A673 (cell line): ENCODE data around the gene SLX1A. TPM values are rescaled to one million over a fixed set of nuclear protein-coding genes. Genes with fewer than 3 reads are reported as not detected.
"Not testable (repeated sequence)": the region's sequence is repeated elsewhere in the genome, so short reads cannot be mapped to it uniquely, and the experiment has no call there.

Source experiments
- Bru-seq: library from RNA; stranded (reverse); fragments of 400-500 nt; gene quantifications from one replicate; lab custom pipeline; 2021; lab: Mats Ljungman, UMichigan
- BruChase-seq, 2 experiments: library from RNA; stranded (reverse); fragments of 400-500 nt; gene quantifications; one replicate each; lab custom pipeline; 2021; lab: Mats Ljungman, UMichigan
- BruUV-seq: library from RNA; stranded (reverse); fragments of 400-500 nt; replicated peaks from 2 replicates; lab custom pipeline; 2021; lab: Mats Ljungman, UMichigan
- CTCF ChIA-PET: fragments of 300-600 bp; sonication (Branson Sonifier 250); formaldehyde crosslinking; loops from one replicate; lab custom pipeline; 2022; ENCODE audit warnings: antibody characterized with exemption; lab: Charles Lee
- POLR2A ChIA-PET: fragments of 300-600 bp; sonication (Branson Sonifier 250); formaldehyde crosslinking; loops from one replicate; lab custom pipeline; 2022; ENCODE audit warnings: antibody characterized with exemption; ENCODE audit not compliant: low non-redundant PET; lab: Charles Lee
- DNase-seq: peaks from one replicate; pipeline ENCODE4 v3.0.0-alpha.2; 2015; ENCODE audit warnings: low spot score
- H3K27ac ChIP-seq: fragments of 200-600 bp; sonication (generic); 2 replicates; pipeline ENCODE4 v1.5.1; 2016; ENCODE audit warnings: mixed run types, low read depth, mild to moderate bottlenecking, mixed read lengths, antibody characterized with exemption, low read length; ENCODE audit not compliant: poor library complexity, severe bottlenecking
- H3K27me3 ChIP-seq: fragments of 200-600 bp; sonication (generic); replicated peaks from 2 replicates; pipeline ENCODE4 v1.6.1; 2017; ENCODE audit warnings: mixed run types, low read depth, mild to moderate bottlenecking, mixed read lengths, antibody characterized with exemption, low read length; ENCODE audit not compliant: insufficient read depth, poor library complexity
- H3K36me3 ChIP-seq: fragments of 200-600 bp; sonication (generic); 2 replicates; pipeline ENCODE4 v1.6.1; 2016; ENCODE audit warnings: mixed run types, mild to moderate bottlenecking, mixed read lengths, antibody characterized with exemption, low read length; ENCODE audit not compliant: insufficient read depth, poor library complexity, severe bottlenecking
- H3K4me1 ChIP-seq: fragments of 200-600 bp; sonication (generic); 2 replicates; pipeline ENCODE4 v1.6.1; 2017; ENCODE audit warnings: mixed run types, mild to moderate bottlenecking, mixed read lengths, antibody characterized with exemption, low read length; ENCODE audit not compliant: insufficient read depth, poor library complexity, severe bottlenecking
- H3K4me3 ChIP-seq: fragments of 200-600 bp; sonication (generic); 2 replicates; pipeline ENCODE4 v1.5.1; 2016; ENCODE audit warnings: low read depth, mixed run types, mild to moderate bottlenecking, mixed read lengths, low read length; ENCODE audit not compliant: poor library complexity, severe bottlenecking
- H3K9me3 ChIP-seq: fragments of 200-600 bp; sonication (generic); 2 replicates; pipeline ENCODE4 v1.6.1; 2016; ENCODE audit warnings: mixed run types, low read depth, mild to moderate bottlenecking, mixed read lengths, antibody characterized with exemption, low read length; ENCODE audit not compliant: poor library complexity, severe bottlenecking
- EZH2 ChIP-seq: fragments of 200-600 bp; sonication (generic); IDR thresholded peaks from 2 replicates; pipeline ENCODE4 v1.6.1; 2017; ENCODE audit warnings: borderline replicate concordance, low read depth, mild to moderate bottlenecking, mixed read lengths, antibody characterized with exemption, low read length; ENCODE audit not compliant: poor library complexity, severe bottlenecking
- intact Hi-C: fragments of 100-400 bp; cut with micrococcal nuclease; formaldehyde crosslinking; loops from one replicate; pipeline ENCODE4 v1.10.0; 2022; ENCODE audit not compliant: unreplicated experiment
- long read RNA-seq: library from polyadenylated mRNA; stranded (forward); transcript quantifications from one replicate; pipeline ENCODE4 v2.0.0, GENCODE V29; 2022
- total RNA-seq: library from RNA; stranded (reverse); gene quantifications from 2 replicates; pipeline ENCODE4 v1.2.3, GENCODE V29; 2021
- TF ChIP-seq, protein P1 (sequence below): fragments of 300-800, 200-600 bp; sonication (generic); conservative IDR thresholded peaks from 2 replicates; pipeline ENCODE4 v1.5.1; 2017; ENCODE audit warnings: low read depth, mild to moderate bottlenecking, antibody characterized with exemption, low read length, moderate library complexity, mixed read lengths

The SLX1A gene
- total RNA-seq (15.5 and 20.0 TPM in 2 replicates), Bru-seq, nascent RNA (percentile 20 among the genes with signal in this experiment), BruChase-seq, experiment 1, labeled RNA remaining after a 2-hour chase (percentile 21 among the genes with signal in this experiment), BruChase-seq, experiment 2, labeled RNA remaining after a 6-hour chase (percentile 32 among the genes with signal in this experiment)
- long read RNA-seq, transcript SLX1A-201 (6 exons, 1,091 nt) = major isoform, 42 of 53 reads
- long read RNA-seq, partial matches to known transcripts = 7 of 53 reads
- long read RNA-seq, other reads (novel, unspliced or antisense) = 0 of 53 reads

DNA sequence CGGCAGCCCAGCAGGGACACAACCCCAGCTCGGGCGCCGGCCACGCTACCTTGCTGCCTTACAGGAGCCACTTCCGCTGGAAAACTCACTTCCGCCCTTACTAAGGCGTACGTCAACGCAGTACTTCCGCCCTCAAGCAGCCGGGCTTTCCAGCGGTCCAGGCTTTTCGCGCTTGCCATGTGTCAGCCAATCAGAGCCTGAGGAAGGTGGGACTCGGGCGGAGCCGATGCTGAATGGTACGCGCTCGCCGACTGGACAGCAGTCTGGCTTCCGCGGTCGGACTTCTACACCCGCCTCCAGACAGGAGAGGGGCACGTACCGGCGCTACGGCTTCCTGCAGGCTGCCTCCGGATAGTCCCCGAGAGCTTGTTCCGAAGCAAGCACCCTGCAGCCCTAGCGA is at the start of gene SLX1A, which contains the start of gene BOLA2B:
Gene SLX1A (plus strand): TSS at position 261 of the 400 bp plus-strand sequence. CDS start 210 bp downstream, outside the sequence.
Gene BOLA2B (minus strand): TSS at position 52 of the 400 bp plus-strand sequence. CDS start 71 bp downstream, outside the sequence.
- H3K9me3 ChIP-seq, POLR2A ChIA-PET, H3K4me1 ChIP-seq, H3K27me3 ChIP-seq, H3K36me3 ChIP-seq, intact Hi-C loops, DNase-seq, BruUV-seq, CTCF ChIA-PET, H3K27ac ChIP-seq: not testable (repeated sequence)
- H3K4me3 ChIP-seq = peak within 1 kb of the TSS; percentile 25

DNA sequence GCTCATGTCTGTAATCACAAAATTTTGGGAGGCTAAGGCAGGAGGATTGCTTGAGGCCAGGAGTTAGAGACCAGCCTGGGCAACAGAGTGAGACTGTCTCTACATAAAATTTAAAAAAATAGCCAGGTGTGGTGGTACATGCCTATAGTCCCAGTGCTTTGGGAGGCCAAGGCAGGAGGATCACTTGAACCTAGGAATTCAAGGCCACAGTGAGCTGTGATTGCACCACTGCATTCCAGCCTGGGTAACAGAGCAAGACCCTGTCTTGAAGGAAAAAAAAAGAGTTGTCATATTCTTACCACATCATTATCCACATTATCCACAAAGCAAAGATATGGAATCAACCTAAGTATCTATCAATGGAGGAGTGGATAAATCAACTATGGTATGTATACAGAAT is 49.7 kb upstream of the SLX1A start:
- intact Hi-C loops = no loop called here
- Histone ChIP-seq H3K27me3 (no peaks in the 10 kb centered on the region), H3K9me3 (no peaks in the 10 kb centered on the region), H3K4me3 (no peak overlapping the region), H3K27ac (no peak overlapping the region), H3K4me1 (peaks cover 4% of the 10 kb centered on the region), H3K36me3 (no peaks in the 10 kb centered on the region)
- no TSS peak for BruUV-seq
- TF ChIP-seq EZH2 = no peak
- TF ChIP-seq, protein P1, sequence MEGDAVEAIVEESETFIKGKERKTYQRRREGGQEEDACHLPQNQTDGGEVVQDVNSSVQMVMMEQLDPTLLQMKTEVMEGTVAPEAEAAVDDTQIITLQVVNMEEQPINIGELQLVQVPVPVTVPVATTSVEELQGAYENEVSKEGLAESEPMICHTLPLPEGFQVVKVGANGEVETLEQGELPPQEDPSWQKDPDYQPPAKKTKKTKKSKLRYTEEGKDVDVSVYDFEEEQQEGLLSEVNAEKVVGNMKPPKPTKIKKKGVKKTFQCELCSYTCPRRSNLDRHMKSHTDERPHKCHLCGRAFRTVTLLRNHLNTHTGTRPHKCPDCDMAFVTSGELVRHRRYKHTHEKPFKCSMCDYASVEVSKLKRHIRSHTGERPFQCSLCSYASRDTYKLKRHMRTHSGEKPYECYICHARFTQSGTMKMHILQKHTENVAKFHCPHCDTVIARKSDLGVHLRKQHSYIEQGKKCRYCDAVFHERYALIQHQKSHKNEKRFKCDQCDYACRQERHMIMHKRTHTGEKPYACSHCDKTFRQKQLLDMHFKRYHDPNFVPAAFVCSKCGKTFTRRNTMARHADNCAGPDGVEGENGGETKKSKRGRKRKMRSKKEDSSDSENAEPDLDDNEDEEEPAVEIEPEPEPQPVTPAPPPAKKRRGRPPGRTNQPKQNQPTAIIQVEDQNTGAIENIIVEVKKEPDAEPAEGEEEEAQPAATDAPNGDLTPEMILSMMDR = no peak
- ChIA-PET POLR2A (no interaction called here), CTCF (no interaction called here)
- DNase-seq = no peak

DNA sequence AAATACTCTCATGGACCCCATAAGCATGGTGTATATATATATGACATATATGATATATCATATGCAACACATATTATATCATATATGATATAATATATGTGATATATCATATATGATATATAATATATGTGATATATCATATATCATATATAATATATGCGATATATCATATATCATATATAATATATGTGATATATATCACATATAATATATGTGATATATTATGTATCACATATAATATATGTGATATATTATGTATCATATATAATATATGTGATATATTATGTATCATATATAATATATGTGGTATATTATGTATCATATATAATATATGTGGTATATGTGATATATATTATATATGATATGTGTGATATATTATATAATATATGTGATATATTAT is 48.8 kb upstream of the SLX1A start:
- CTCF ChIA-PET = no interaction called here
- Histone ChIP-seq H3K9me3 (no peaks in the 10 kb centered on the region), H3K4me1 (peaks cover 4% of the 10 kb centered on the region), H3K27me3 (no peaks in the 10 kb centered on the region), H3K27ac (no peak overlapping the region), H3K4me3 (no peak overlapping the region), H3K36me3 (no peaks in the 10 kb centered on the region)
- BruUV-seq = no TSS peak
- TF ChIP-seq, protein P1 = no peak
- TF ChIP-seq EZH2 = no peak
- intact Hi-C loops = no loop called here
- POLR2A ChIA-PET = no interaction called here
- DNase-seq = no peak

DNA sequence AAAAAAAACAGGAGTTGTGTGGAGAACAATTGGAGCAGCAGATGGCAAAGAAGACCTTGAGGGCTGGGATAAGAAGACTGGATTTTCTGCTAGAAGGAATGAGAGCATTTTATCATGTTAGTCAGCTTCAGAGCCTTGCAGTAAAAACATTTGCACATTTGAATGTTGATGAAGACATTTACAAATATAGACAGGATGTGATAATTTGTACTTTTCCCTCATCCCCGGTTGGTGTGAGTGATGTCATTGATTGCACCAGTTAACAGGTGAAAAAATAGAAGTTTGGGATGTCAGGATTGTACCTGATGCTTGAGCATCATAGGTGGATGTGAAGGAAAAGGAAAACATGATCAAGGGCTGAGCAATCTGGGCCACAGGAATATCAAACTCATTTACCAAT is 48.0 kb upstream of the SLX1A start:
- no peaks in the 10 kb centered on the region for H3K36me3 ChIP-seq
- H3K4me1 ChIP-seq = peaks cover 4% of the 10 kb centered on the region
- no peak for DNase-seq
- intact Hi-C loops = no loop called here
- no peak overlapping the region for H3K27ac ChIP-seq
- ChIA-PET CTCF (no interaction called here), POLR2A (no interaction called here)
- no peaks in the 10 kb centered on the region for H3K27me3 ChIP-seq
- H3K9me3 ChIP-seq = no peaks in the 10 kb centered on the region
- TF ChIP-seq EZH2 = no peak
- TF ChIP-seq, protein P1 = no peak
- BruUV-seq = no TSS peak
- no peak overlapping the region for H3K4me3 ChIP-seq
